ENCODE measurements around the gene TESMIN. TPM values are rescaled to one million over a fixed set of nuclear protein-coding genes. Genes with fewer than 3 reads are reported as not detected.
A peak's percentile ranks its signal among the peaks of the same experiment; 100 is the strongest.

The TESMIN gene
- total and polyA plus RNA-seq, 8 donors, result 1.1 to 14.2 (median 12.6) TPM

DNA sequence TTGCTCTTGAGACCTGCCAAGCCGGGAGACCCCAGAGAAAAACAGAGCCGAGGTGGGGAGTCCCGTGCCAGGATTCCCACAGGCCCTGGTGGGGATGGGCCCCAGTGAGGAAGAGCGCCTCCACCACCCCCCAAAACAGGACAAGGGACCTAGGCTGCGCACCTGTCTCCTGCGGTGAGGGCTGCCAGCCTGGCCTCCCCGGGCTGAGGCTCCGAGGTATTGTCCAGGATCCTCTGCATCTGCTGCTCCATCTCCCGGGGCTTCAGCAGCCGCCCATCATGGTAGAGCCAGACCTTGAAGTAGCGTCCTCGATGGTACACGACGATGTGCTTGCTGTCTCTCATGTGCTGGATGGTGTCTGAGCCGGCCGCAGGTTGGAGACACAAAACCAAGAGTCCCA lies 33.3 kb upstream of the TESMIN start:
- Histone ChIP-seq H3K27ac (no peak overlapping the region), H3K4me1 (no peaks in the 10 kb centered on the region), H3K27me3 (no peaks in the 10 kb centered on the region), H3K4me3 (no peak overlapping the region), H3K9me3 (no peaks in the 10 kb centered on the region), H3K36me3 (peaks cover 0 to 100% of the 10 kb centered on the region in 2 donors)
- TF ChIP-seq, protein P1, sequence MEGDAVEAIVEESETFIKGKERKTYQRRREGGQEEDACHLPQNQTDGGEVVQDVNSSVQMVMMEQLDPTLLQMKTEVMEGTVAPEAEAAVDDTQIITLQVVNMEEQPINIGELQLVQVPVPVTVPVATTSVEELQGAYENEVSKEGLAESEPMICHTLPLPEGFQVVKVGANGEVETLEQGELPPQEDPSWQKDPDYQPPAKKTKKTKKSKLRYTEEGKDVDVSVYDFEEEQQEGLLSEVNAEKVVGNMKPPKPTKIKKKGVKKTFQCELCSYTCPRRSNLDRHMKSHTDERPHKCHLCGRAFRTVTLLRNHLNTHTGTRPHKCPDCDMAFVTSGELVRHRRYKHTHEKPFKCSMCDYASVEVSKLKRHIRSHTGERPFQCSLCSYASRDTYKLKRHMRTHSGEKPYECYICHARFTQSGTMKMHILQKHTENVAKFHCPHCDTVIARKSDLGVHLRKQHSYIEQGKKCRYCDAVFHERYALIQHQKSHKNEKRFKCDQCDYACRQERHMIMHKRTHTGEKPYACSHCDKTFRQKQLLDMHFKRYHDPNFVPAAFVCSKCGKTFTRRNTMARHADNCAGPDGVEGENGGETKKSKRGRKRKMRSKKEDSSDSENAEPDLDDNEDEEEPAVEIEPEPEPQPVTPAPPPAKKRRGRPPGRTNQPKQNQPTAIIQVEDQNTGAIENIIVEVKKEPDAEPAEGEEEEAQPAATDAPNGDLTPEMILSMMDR (IDR thresholded peaks at IDR 0.05), result no peak
- intact Hi-C loops (cut with DNase I), result no loop called here
- ATAC-seq (no peak), DNase-seq (no peak)

DNA sequence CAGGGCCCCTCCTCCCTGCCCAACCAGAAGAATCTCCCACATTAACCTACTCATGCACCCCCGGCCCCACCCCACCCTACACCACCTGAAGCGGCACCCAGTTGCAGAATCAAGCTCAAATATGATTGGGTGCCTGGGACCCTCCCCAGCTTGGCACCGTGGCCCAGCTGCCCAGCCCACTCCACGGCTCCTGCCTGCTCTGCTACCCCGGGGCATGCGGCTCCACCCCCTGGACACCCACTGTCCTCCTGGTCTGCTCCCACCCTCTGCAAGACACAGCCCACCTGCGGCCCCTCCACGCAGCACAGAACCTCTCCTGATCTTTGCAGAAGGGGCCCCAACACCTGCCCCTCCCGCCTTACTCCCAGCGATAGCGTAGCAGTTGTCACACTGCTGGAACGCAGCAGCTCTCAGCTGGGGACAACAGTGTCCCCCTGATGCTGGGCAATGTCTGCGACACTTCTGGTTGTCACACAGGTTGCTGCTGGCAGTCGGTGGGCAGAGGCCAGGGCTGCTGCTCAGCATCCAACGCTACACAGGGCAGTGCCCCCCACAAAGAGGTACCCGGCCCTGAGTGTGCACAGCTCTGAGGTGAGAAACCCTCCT lies 32.0 kb upstream of the TESMIN start:
- Histone ChIP-seq H3K4me3 (no peak overlapping the region), H3K4me1 (no peaks in the 10 kb centered on the region), H3K27me3 (no peaks in the 10 kb centered on the region), H3K27ac (no peak overlapping the region), H3K9me3 (no peaks in the 10 kb centered on the region), H3K36me3 (peaks cover 0 to 100% of the 10 kb centered on the region in 2 donors)
- TF ChIP-seq, protein P1 (IDR thresholded peaks at IDR 0.05), result no peak
- no peak for DNase-seq
- ATAC-seq, result no peak
- intact Hi-C loops (cut with DNase I), result no loop called here

DNA sequence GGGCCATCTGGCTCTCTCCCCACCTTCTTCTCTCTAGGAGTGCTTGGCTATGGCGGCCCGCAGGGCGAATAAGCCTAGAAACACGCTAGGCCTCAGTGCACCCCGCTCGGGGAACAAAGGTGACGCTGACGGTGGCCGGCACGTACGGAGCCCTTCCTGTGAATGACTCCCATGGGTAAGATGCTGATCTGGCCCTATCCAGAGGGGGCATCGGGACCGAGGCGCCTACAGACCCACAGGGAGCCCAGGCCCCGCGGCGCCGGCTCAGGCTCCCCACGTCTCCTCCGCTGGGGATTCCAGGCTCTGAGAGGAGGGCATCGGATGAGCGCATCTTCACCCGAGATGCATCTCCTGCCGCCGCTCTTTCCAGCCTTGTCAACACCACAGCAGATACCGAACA lies 31.4 kb upstream of the TESMIN start:
- Histone ChIP-seq H3K27ac (no peak overlapping the region), H3K36me3 (peaks cover 0 to 100% of the 10 kb centered on the region in 2 donors), H3K4me3 (no peak overlapping the region), H3K9me3 (no peaks in the 10 kb centered on the region), H3K4me1 (no peaks in the 10 kb centered on the region), H3K27me3 (no peaks in the 10 kb centered on the region)
- intact Hi-C loops (cut with DNase I), result no loop called here
- DNase-seq, result no peak
- TF ChIP-seq, protein P1 (IDR thresholded peaks at IDR 0.05), result no peak
- no peak for ATAC-seq

DNA sequence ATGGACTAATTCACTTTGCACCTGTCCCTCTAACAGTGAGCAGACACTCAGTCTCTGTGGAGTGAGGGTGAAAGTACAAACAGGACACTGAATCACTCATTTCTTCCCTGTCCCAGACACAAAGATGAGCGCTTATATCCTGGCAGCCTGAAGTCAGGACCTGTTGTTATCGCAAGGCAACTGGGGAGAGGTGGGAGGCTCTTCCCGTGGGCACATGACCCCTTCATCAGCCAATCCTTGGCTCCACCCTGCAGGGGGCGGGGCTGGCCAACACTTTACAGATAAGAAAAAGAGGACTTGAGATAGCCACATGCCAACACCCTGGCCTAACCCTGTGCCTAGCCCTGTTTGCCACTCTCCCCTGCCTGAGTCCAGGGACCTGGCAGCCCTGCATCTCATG lies 29.5 kb upstream of the TESMIN start:
- peaks cover 0 to 100% of the 10 kb centered on the region in 2 donors for H3K36me3 ChIP-seq
- H3K4me1 ChIP-seq, result no peaks in the 10 kb centered on the region
- ATAC-seq (peak; percentile 96), DNase-seq (peak in 1 of 4 donors; percentile 53)
- TF ChIP-seq, protein P1 (IDR thresholded peaks at IDR 0.05), result no peak
- H3K27ac ChIP-seq, result no peak overlapping the region
- no peak overlapping the region for H3K4me3 ChIP-seq
- no peaks in the 10 kb centered on the region for H3K9me3 ChIP-seq
- intact Hi-C loops (cut with DNase I), result no loop called here
- H3K27me3 ChIP-seq, result no peaks in the 10 kb centered on the region

DNA sequence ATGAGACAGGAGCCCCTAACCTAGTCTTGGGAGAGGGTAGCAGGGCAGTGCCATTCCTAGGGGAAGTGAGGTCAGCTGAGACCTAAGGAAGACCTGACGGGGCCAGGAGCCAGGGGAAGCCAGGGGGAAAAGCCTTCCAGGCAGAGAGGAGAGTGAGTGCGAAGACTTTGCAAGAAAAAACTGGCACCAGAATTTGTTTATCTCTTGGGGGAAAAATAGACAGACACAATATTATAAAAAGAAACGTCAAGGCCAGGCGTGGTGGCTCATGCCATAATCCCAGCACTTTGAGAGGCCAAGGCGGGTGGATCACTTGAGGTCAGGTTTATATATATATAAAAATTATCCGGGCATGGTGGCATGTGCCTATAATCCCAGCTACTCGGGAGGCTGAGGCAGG lies 26.9 kb upstream of the TESMIN start:
- Histone ChIP-seq H3K27me3 (no peaks in the 10 kb centered on the region), H3K36me3 (peaks cover 0 to 100% of the 10 kb centered on the region in 2 donors), H3K9me3 (no peaks in the 10 kb centered on the region), H3K4me3 (no peak overlapping the region), H3K4me1 (no peaks in the 10 kb centered on the region), H3K27ac (no peak overlapping the region)
- DNase-seq, result no peak
- no peak for ATAC-seq
- intact Hi-C loops (cut with DNase I), result no loop called here
- TF ChIP-seq, protein P1 (IDR thresholded peaks at IDR 0.05), result no peak

Measured in left lung (tissue), 10 donors.